HepG2 (cell line): Measurements from ENCODE around the gene DENND4A. TPM values are rescaled to one million over a fixed set of nuclear protein-coding genes. Genes with fewer than 3 reads are reported as not detected.

Source experiments
- AHR ChIP-seq: IDR thresholded peaks from 2 replicates; pipeline ENCODE4 v1.6.1; 2018; ENCODE audit warnings: missing genetic modification reagents, missing compliant biosample characterization
- HOXA9 ChIP-seq: sonication (generic); formaldehyde crosslinking; IDR thresholded peaks from 2 replicates; pipeline ENCODE4 v1.8.1; 2022; ENCODE audit warnings: missing genetic modification reagents, mild to moderate bottlenecking, moderate library complexity, borderline replicate concordance
- POGZ ChIP-seq: sonication (generic); formaldehyde crosslinking; IDR thresholded peaks from 2 replicates; pipeline ENCODE4 v1.4.0; 2020; ENCODE audit warnings: mild to moderate bottlenecking, missing genetic modification reagents
- XRCC5 ChIP-seq: fragments of 200-400 bp; formaldehyde crosslinking; optimal IDR thresholded peaks from 2 replicates; pipeline ENCODE3; 2017; ENCODE audit warnings: mild to moderate bottlenecking, low read length
- ZBTB37 ChIP-seq: sonication (generic); formaldehyde crosslinking; IDR thresholded peaks from 2 replicates; pipeline ENCODE4 v1.4.0; 2020; ENCODE audit warnings: mild to moderate bottlenecking, missing genetic modification reagents
- ZNF841 ChIP-seq: sonication (generic); formaldehyde crosslinking; IDR thresholded peaks from 2 replicates; pipeline ENCODE4 v1.8.1; 2023; ENCODE audit warnings: missing genetic modification reagents, borderline replicate concordance
- polyA plus RNA-seq, 8 experiments: library from polyadenylated mRNA; depleted of rRNA in 3 of 8; stranded (reverse) in 7 of 8; unstranded in 1 of 8; fragments of >200 nt; fragmentation: Illumina TruSeq in 4 of 8; extraction: Trizol in 4 of 8; gene quantifications; 2 replicates each; pipeline versions ENCODE4 v1.2.1 to v1.2.3, GENCODE V29; 2011 to 2016; ENCODE audit warnings: low read depth in 4 of 8, missing spikeins in 1 of 8, mixed read lengths in 1 of 8; ENCODE audit not compliant: insufficient read depth in 1 of 8
- total RNA-seq, 5 experiments: library from RNA; depleted of rRNA; stranded (reverse); fragments of >200 nt; fragmentation: Illumina TruSeq; extraction: Trizol; gene quantifications; 2 replicates each; pipeline ENCODE4 v1.2.3, GENCODE V29; 2016; ENCODE audit warnings: low read depth in 1 of 5
- TF ChIP-seq, protein P1 (sequence below), 2 experiments: sonication (generic) in 1 of 2; formaldehyde crosslinking in 1 of 2; IDR thresholded peaks; 2 replicates each; pipeline versions ENCODE4 v1.6.1 to v1.9.0; 2014 to 2022; ENCODE audit warnings: antibody characterized with exemption in 1 of 2, borderline replicate concordance in 1 of 2, inconsistent platforms in 1 of 2, low read depth in 1 of 2, missing genetic modification reagents in 1 of 2
- TF ChIP-seq, protein P2 (sequence below): sonication (generic); formaldehyde crosslinking; IDR thresholded peaks from 2 replicates; pipeline ENCODE4 v1.9.0; 2021; ENCODE audit warnings: mild to moderate bottlenecking, missing genetic modification reagents
- TF ChIP-seq, protein P3 (sequence below): IDR thresholded peaks from 2 replicates; pipeline ENCODE4 v1.6.1; 2016; ENCODE audit warnings: low read depth
- TF ChIP-seq, protein P4 (sequence below): sonication (generic); formaldehyde crosslinking; IDR thresholded peaks from 2 replicates; pipeline ENCODE4 v1.9.0; 2021; ENCODE audit warnings: missing genetic modification reagents, borderline replicate concordance

DENND4A gene
- total and polyA plus RNA-seq, 2 of the 13 experiments (the other 11 are each of a cell fraction or from before 2014, with no cell fraction given) = 13.2 to 18.6 TPM

DNA sequence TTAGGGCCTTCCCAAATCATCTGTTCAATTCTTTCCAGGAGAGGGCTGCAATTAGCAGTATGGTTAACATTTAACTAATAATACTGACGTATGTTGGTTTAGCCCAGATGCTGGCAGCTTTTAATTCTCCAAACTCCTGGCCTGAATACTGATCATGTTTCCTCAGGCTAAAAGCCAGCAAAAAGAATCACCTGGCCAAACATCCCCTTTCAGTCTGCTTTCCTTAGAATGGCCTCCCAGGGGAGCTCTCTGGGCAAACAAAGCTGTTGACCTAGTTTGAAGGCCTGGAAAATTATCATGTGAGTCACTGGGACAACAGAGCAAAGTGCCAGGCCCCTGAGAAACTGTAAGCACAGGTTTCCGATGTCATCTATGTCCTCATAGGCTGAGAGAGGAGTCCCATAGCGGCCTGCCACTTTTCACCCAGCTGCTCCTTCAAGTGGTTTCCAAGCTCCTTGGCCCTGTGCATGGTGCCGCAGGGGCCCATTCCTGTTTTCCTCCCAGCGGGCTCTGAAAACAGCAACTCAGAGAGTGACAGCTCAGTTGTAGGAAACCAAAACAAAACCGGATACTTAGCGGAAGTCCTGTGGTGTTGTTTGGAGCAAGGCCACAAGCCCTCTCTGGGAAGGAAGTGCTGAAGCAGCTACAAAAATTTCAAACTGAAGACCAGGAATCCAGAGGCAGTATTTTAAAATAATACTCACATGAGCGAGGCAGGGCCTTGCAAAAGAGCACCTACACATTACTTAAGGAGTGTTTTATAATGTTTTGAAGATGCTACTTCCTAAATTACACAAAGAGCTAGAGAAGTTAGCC lies 40.7 kb upstream of the DENND4A start (continued):
- TF ChIP-seq, protein P1, sequence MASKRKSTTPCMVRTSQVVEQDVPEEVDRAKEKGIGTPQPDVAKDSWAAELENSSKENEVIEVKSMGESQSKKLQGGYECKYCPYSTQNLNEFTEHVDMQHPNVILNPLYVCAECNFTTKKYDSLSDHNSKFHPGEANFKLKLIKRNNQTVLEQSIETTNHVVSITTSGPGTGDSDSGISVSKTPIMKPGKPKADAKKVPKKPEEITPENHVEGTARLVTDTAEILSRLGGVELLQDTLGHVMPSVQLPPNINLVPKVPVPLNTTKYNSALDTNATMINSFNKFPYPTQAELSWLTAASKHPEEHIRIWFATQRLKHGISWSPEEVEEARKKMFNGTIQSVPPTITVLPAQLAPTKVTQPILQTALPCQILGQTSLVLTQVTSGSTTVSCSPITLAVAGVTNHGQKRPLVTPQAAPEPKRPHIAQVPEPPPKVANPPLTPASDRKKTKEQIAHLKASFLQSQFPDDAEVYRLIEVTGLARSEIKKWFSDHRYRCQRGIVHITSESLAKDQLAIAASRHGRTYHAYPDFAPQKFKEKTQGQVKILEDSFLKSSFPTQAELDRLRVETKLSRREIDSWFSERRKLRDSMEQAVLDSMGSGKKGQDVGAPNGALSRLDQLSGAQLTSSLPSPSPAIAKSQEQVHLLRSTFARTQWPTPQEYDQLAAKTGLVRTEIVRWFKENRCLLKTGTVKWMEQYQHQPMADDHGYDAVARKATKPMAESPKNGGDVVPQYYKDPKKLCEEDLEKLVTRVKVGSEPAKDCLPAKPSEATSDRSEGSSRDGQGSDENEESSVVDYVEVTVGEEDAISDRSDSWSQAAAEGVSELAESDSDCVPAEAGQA (IDR thresholded peaks at IDR 0.05; ENCODE audit: low read depth) = no peak
- TF ChIP-seq, protein P1 (CRISPR knock-in tag; IDR thresholded peaks at IDR 0.05; ENCODE audit: borderline replicate concordance) = no peak
- TF ChIP-seq ZBTB37 (CRISPR knock-in tag) = peak; percentile 89
- no peak for TF ChIP-seq HOXA9 (CRISPR knock-in tag)
- peak; percentile 75 for TF ChIP-seq POGZ
- TF ChIP-seq, protein P2, sequence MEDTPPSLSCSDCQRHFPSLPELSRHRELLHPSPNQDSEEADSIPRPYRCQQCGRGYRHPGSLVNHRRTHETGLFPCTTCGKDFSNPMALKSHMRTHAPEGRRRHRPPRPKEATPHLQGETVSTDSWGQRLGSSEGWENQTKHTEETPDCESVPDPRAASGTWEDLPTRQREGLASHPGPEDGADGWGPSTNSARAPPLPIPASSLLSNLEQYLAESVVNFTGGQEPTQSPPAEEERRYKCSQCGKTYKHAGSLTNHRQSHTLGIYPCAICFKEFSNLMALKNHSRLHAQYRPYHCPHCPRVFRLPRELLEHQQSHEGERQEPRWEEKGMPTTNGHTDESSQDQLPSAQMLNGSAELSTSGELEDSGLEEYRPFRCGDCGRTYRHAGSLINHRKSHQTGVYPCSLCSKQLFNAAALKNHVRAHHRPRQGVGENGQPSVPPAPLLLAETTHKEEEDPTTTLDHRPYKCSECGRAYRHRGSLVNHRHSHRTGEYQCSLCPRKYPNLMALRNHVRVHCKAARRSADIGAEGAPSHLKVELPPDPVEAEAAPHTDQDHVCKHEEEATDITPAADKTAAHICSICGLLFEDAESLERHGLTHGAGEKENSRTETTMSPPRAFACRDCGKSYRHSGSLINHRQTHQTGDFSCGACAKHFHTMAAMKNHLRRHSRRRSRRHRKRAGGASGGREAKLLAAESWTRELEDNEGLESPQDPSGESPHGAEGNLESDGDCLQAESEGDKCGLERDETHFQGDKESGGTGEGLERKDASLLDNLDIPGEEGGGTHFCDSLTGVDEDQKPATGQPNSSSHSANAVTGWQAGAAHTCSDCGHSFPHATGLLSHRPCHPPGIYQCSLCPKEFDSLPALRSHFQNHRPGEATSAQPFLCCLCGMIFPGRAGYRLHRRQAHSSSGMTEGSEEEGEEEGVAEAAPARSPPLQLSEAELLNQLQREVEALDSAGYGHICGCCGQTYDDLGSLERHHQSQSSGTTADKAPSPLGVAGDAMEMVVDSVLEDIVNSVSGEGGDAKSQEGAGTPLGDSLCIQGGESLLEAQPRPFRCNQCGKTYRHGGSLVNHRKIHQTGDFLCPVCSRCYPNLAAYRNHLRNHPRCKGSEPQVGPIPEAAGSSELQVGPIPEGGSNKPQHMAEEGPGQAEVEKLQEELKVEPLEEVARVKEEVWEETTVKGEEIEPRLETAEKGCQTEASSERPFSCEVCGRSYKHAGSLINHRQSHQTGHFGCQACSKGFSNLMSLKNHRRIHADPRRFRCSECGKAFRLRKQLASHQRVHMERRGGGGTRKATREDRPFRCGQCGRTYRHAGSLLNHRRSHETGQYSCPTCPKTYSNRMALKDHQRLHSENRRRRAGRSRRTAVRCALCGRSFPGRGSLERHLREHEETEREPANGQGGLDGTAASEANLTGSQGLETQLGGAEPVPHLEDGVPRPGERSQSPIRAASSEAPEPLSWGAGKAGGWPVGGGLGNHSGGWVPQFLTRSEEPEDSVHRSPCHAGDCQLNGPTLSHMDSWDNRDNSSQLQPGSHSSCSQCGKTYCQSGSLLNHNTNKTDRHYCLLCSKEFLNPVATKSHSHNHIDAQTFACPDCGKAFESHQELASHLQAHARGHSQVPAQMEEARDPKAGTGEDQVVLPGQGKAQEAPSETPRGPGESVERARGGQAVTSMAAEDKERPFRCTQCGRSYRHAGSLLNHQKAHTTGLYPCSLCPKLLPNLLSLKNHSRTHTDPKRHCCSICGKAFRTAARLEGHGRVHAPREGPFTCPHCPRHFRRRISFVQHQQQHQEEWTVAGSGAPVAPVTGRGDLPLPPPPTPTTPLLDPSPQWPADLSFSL (CRISPR knock-in tag) = 0 out of 2 replicates have a peak, but pooled peaks have one; percentile 34
- TF ChIP-seq, protein P3, sequence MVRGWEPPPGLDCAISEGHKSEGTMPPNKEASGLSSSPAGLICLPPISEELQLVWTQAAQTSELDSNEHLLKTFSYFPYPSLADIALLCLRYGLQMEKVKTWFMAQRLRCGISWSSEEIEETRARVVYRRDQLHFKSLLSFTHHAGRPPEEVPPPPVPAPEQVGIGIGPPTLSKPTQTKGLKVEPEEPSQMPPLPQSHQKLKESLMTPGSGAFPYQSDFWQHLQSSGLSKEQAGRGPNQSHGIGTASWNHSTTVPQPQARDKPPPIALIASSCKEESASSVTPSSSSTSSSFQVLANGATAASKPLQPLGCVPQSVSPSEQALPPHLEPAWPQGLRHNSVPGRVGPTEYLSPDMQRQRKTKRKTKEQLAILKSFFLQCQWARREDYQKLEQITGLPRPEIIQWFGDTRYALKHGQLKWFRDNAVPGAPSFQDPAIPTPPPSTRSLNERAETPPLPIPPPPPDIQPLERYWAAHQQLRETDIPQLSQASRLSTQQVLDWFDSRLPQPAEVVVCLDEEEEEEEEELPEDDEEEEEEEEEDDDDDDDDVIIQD (CRISPR knock-in tag) = peak; percentile 85
- TF ChIP-seq, protein P4, sequence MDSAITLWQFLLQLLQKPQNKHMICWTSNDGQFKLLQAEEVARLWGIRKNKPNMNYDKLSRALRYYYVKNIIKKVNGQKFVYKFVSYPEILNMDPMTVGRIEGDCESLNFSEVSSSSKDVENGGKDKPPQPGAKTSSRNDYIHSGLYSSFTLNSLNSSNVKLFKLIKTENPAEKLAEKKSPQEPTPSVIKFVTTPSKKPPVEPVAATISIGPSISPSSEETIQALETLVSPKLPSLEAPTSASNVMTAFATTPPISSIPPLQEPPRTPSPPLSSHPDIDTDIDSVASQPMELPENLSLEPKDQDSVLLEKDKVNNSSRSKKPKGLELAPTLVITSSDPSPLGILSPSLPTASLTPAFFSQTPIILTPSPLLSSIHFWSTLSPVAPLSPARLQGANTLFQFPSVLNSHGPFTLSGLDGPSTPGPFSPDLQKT (CRISPR knock-in tag) = no peak
- peak; percentile 83 for TF ChIP-seq XRCC5
- peak; percentile 77; the same call in 1 of the 2 replicates for TF ChIP-seq AHR
- TF ChIP-seq ZNF841 = no peak
